NCI-H524 treated with DMSO at 0.1 percent for 48 hours (cell line): Measurements from ENCODE around the gene PSMA8.
"Not testable (repeated sequence)": the region's sequence is repeated elsewhere in the genome, so short reads cannot be mapped to it uniquely, and the experiment has no call there.

Source experiments
- DNase-seq: peaks from one replicate; lab custom pipeline; 2025; lab: John Stamatoyannopoulos, UW

Gene PSMA8

GRCh38 chr18:26133652-26134051 is at the start of gene PSMA8:
Gene PSMA8, plus strand, starts transcription at chr18:26133869. Its CDS starts 97 bp downstream, at chr18:26133966.
- no peak for DNase-seq

- DNase-seq = no peak
Observed at GRCh38 chr18:26085056-26085455, 48.6 kb upstream of the PSMA8 start.

GRCh38 chr18:26086959-26087358 is 46.7 kb upstream of the PSMA8 start:
- DNase-seq = no peak

- no peak for DNase-seq
Observed at GRCh38 chr18:26088487-26088886, 45.2 kb upstream of the PSMA8 start.

- DNase-seq = no peak
Observed at GRCh38 chr18:26089293-26090129, 44.2 kb upstream of the PSMA8 start.

GRCh38 chr18:26090130-26091046 is 43.3 kb upstream of the PSMA8 start, which contains the start of gene SS18:
Gene SS18, minus strand, starts transcription at chr18:26090613. Its CDS starts 44 bp downstream, at chr18:26090569.
- DNase-seq = peak; percentile 24

GRCh38 chr18:26091047-26091630 is 42.5 kb upstream of the PSMA8 start:
- no peak for DNase-seq

GRCh38 chr18:26096852-26097251 is 36.8 kb upstream of the PSMA8 start:
- no peak for DNase-seq

- DNase-seq = no peak
Observed at GRCh38 chr18:26097563-26097962, 36.1 kb upstream of the PSMA8 start.

GRCh38 chr18:26103579-26103978 is 30.1 kb upstream of the PSMA8 start:
- DNase-seq = no peak

- DNase-seq = no peak
Observed at GRCh38 chr18:26104035-26104434, 29.6 kb upstream of the PSMA8 start.

- no peak for DNase-seq
Observed at GRCh38 chr18:26119246-26119645, 14.4 kb upstream of the PSMA8 start.

- no peak for DNase-seq
Observed at GRCh38 chr18:26121476-26121875, 12.2 kb upstream of the PSMA8 start.

GRCh38 chr18:26121994-26122393 is 11.7 kb upstream of the PSMA8 start:
- not testable (repeated sequence) for DNase-seq

GRCh38 chr18:26127786-26128185 is 5.9 kb upstream of the PSMA8 start:
- no peak for DNase-seq

GRCh38 chr18:26128192-26128591 is 5.5 kb upstream of the PSMA8 start:
- not testable (repeated sequence) for DNase-seq

- DNase-seq = no peak
Observed at GRCh38 chr18:26134107-26134506, 438 bp downstream of the PSMA8 start.

- peak; percentile 52 for DNase-seq
Observed at GRCh38 chr18:26135548-26135947, 1.9 kb downstream of the PSMA8 start.

- DNase-seq = no peak
Observed at GRCh38 chr18:26157326-26157725, 23.7 kb downstream of the PSMA8 start.

GRCh38 chr18:26159353-26159752 is 25.7 kb downstream of the PSMA8 start:
- DNase-seq = no peak

- no peak for DNase-seq
Observed at GRCh38 chr18:26164571-26164970, 30.9 kb downstream of the PSMA8 start.

GRCh38 chr18:26167592-26167991 is 33.9 kb downstream of the PSMA8 start:
- not testable (repeated sequence) for DNase-seq
